Liver (tissue), 2 donors: Measurements from ENCODE around the gene LRMDA.

ENCODE experiments used
- CTCF ChIP-seq: fragments of 150-350 bp; IDR thresholded peaks from 2 replicates; pipeline ENCODE4 v1.5.1; 2017; ENCODE audit warnings: improper control_type of control experiment, low read depth, low read length; ENCODE audit not compliant: missing input control
- MAX ChIP-seq: IDR thresholded peaks from 2 replicates; pipeline ENCODE4 v1.6.1; 2016; ENCODE audit warnings: antibody characterized with exemption
- YY1 ChIP-seq: IDR thresholded peaks from 2 replicates; pipeline ENCODE4 v1.6.1; 2016; ENCODE audit warnings: antibody characterized with exemption, mild to moderate bottlenecking
- donor health status: healthy.

DNA sequence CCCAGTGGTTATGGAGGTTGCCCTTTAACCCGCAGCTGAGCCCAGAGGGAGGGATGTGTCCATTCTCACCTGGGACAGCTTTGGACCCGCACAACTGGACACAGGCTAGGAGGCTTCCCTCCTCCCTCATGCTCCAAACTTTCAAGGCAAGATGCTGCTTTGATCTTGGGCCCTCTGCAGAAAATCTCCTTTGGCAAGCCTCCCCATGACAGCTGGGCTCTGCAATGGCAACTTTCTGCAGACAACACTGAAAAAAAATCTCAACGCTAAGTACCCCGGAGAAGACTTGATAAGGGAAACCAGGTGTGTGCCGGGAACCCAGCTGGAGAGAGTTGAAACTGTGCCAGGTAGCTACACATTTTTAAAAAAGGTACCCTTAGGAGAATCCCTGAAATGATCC, 610.1 kb downstream of the LRMDA start:
- TF ChIP-seq CTCF (no peak), MAX (no peak), YY1 (no peak)
